Regular cardiac myocyte (primary cell): ENCODE results near the gene RAVER2. TPM values are rescaled to one million over a fixed set of nuclear protein-coding genes. Genes with fewer than 3 reads are reported as not detected.

Experiments
- total RNA-seq: library from RNA; depleted of rRNA; stranded (reverse); fragments of >200 nt; gene quantifications from 2 replicates; pipeline ENCODE4 v1.2.3, GENCODE V29; 2014

The RAVER2 gene
- total RNA-seq: 3.9 and 4.0 TPM in 2 replicates

DNA sequence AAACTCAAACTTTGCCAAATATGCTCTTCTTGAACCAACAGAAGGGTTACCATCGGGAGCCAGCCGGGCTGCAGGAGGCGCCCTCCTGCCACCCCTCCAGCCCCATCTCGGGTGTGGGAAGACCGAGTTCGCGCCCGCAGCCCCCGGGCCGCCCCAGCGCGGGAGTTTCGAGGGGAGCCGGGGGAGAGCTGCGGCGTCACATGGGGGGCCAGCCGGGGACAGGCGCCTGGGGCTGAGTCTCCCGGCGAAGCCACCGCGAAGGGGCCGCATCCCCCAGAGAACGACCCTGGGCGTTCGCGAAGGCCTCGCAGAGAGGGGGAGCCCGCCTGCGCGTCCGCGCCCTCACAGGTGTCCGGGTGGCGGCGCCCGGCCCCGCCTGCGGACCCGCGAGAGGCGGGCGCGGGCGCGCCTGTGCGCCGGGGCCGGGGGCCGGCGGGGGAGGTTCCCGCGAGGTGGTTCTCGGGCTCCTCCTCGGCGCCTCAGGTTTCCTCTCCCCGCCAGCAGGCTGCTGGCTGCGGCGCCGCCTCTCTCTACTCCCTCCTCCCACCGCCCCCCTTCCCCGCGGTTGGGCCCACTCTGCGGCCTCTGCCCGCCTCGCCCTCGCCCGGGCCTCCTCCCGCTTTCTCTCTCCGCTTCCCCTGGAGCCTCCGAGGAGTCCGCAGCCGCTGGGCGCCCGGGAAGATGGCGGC, at the start of gene RAVER2:
Gene RAVER2, plus strand, starts transcription at position 584 of the 689 bp plus-strand sequence. Its CDS starts 98 bp downstream, at position 682.

Other genes with a start within 250 kb of the RAVER2 start
- 141 and 181 TPM in 2 replicates for gene JAK1, start 221.5 kb downstream of the RAVER2 start, total RNA-seq